HG03097 (cell line): ENCODE data around the gene ERC1.
"Not testable (repeated sequence)": the region's sequence is repeated elsewhere in the genome, so short reads cannot be mapped to it uniquely, and the experiment has no call there.

Source experiments
- ATAC-seq: cut with Tn5 transposase; IDR thresholded peaks from one replicate; pipeline ENCODE4 v1.9.1; 2021; ENCODE audit not compliant: unreplicated experiment, low FRiP score

ERC1 gene

DNA sequence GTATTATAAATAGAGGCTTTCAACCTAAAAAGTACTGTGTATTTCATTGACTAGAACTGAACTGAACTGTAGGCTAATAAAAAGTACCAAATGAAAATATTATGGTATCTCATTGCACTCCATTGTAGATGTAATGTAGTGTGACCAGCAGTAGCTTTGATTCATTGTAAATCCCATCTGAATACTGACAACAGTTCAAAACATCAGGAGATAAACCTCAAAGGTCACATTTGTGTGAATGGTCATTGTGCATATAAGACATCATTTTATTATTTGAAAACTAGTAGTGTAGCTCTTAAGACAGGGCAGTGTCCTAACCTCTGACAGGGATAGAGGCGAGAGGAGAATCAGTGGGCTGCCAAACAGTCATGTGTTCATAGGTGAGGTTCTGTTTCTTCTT is 316.8 kb downstream of the ERC1 start:
- ATAC-seq: no peak

DNA sequence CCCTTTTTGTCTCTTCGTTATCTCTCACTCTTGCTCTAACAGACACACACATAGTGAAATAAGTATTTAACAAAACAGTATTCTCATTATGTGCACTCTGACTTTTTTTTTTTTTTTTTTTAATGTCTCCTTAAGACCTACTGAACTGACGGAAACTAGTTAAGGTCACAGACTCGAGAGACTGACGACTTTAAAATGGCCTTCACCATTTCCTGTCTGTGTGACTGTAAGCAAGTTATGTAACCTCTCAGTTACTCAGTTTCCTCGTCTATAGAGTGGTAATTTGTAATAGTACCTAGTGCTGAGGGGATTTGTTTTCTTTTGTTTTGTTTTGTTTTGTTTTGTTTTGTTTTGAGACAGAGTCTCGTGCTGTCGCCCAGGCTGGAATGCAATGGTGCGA is 318.6 kb downstream of the ERC1 start:
- no peak for ATAC-seq

DNA sequence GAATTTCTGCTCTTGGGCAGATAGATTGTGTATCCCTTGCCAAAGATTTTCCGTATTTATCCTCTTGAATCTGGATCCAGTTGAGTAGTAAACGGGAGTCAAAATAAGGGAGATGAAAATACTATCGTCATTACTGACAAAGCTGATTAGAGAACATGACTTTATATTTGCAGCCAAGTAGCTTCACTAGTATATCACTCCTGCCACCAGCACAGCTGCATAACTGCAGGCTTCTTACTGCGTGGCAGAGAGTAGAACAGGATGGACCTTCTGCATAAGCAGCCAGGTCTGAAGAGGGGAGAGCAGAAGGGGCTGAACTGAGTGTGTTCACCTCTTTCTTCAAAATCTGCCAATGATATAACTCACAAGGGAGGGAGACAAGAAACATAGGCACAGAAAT is 319.6 kb downstream of the ERC1 start:
- no peak for ATAC-seq

DNA sequence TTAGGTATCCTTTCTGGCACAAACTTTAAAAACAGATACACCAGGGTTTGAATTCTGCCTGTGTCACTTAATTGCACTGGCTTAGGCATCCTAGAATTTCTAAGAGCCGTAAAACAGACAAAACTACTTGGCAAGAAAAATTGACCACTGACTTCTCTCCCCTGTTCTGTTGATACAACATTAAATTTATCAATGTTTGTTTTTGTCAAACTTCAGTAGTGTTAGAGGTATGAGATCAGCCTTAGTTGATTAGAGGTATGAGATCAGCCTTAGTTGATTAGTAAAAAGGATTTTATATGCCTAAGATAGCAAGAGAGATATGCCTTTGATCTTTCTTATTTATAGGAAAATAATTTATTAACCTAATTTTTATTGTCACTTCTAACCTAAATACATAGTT is 320.1 kb downstream of the ERC1 start:
- no peak for ATAC-seq

DNA sequence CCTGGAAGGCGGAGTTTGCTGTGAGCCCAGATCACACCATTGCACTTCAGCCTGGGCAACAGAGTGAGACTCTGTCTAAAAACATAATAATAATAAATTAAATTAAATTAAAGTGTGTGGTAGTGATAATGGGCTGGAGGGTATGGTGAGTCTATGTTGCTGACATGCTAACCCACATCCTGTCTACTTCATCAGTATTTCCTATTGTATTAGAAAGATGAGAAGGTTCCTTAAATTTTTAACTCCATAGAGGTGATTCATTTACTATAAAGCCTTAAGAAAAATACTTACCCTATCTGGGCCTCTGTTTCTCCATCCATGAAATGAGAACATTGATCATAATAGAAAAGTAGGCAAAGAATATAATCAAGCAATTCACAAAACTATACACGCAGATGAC is 322.9 kb downstream of the ERC1 start:
- no peak for ATAC-seq

DNA sequence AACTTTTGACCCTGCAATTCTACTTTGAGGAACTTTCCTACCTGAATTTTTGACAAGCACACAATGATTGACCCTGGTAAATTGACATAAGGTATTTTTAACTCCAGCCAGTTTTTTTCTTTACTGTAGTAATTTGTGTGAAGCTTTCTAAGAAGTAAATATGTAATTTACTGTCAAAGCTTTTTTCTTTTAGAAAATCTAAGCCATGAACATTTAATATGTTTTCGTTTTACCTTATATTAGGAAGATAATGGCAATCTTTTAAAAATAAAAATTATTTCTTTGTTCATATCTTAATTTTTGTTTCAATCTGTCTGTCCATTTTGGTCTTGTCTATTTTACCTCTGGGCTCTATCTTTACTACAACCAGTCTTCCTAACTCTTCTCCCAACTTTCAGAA is 323.5 kb downstream of the ERC1 start:
- ATAC-seq: no peak

DNA sequence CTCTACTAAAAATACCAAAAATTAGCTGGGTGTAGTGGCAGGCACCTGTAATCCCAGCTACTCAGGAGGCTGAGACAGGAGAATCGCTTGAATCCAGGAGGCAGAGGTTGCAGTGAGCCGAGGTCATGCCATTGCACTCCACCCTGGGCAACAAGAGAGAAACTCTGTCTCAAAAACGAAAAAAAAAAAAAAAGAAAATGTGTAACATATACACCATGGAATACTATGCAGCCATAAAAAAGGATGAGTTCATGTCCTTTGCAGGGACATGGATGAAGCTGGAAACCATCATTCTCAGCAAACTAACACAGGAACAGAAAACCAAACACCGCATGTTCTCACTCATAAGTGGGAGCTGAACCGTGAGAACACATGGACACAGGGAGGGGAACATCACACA is 326.0 kb downstream of the ERC1 start:
- ATAC-seq: not testable (repeated sequence)

DNA sequence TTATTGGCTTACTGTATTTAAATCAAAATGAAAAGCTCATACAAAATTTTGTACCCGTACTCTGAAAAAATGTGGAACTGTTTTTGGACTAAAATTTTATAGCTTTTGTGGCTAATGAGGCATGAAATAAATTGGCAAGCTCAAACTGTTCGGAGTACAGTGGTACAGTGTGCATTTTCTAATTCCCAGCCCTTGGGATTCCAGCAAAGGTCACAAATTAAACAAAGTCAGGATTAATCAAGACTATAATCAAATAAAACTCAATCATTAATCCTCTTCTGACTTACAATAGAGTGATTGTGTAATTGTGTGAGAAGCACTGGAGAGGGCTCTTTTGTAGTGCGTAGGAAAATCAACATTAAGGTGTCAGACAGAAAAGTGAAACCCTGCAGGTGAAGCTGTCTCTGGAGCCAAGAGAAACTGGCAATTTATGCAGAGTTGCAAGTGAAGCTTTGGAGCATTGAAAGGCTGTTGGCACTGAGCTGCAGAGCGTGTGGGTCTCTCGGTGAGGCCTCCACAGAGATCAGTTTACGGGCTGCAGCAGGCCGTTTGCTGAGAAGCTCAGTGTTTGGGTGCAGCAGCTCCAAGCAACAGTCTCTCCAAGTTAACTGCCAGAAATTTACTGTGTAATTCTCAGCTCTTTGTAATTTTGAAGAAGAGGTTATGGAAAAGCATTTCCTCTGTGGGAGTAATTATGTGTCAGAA is 327.5 kb downstream of the ERC1 start:
- ATAC-seq: no peak

DNA sequence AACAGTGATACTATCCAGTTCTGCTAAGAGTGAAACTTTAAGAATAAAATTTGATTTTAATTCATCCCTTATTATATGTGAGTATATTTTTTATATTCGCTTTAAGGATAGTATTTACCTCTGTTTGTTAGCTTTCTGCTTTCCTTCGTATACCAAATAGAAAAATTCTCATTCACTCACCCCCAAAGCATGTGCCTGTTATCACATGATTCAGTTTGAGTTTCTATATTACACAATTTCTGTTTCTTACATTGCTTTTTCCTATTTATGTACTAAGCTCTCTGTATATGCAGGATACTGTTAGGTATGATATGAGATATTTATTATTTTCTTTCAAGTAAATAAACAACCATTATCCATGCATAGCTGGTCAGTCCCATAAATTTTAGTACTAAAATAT is 328.2 kb downstream of the ERC1 start:
- no peak for ATAC-seq

DNA sequence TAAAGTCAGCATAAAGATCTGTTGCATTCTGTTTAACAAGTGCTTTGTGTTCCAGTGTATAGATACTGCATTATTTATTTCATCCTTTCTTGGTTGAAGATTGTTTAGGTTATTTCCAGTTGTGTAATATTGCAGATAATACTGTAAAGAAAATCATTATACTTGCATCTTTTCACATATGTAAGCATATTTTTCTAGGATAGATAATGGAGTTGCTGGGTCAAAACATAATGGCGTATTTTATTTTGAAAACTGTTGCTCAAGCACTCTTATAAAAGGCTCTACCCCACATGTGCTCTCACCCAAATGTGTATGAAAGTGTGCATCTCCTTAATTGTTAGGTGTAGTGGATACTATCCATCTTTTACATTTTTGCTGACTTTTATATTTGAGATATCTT is 329.0 kb downstream of the ERC1 start:
- ATAC-seq: no peak

DNA sequence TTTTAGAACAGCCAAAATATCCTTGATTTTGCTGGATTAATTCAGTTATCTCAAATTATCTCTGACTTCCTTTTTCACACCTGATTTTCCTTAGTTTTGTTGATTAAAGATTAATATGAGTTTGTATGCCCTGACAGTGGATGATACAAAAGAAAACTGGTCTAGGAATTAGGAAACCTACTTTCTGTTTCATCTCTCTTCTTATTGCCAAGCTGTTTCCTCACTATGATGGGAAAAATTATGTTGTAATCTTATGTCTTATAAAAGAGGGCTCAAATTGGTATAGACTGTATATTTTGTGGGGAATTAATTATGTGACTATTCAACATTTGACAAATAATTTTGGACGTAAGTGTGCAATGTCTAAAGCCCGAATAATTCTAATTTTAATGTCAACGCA is 331.8 kb downstream of the ERC1 start:
- no peak for ATAC-seq

DNA sequence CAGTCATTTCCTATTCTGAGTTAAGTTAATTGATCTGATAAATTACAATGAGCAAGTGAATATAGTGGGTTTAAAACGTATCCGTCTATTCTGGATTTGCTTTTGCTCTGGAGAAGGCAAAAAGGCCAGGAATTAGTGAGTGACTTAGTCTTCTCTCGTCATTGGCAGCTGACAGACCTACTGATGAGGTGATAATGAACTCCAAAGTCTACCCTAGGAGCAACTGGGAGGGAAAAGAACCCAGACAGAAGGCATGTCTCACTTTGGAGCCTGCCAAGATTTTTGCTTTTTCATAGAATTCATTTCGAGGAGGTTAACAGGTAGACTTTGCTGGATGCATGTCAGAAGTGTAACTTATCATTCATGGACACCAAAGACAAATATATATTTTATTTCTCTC is 333.1 kb downstream of the ERC1 start:
- no peak for ATAC-seq

DNA sequence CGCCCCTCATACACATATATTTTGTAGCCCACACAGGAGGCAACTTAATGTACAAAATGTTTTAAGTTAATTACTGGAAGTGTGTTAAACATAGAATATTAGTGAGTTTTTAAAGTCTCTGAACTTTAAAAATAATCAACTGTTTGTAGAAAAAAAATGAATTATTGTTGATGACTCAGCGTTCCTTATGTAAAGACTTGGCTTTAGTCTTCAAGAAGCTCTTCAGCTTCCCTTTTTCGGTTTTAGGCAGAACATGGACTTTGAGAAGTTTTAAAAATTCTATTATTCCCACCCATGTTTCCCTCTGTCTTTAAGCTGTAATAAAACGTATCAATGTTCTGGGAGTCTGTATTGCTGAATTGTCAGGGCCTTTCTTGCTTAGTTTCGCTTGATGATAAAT is 333.9 kb downstream of the ERC1 start:
- no peak for ATAC-seq

DNA sequence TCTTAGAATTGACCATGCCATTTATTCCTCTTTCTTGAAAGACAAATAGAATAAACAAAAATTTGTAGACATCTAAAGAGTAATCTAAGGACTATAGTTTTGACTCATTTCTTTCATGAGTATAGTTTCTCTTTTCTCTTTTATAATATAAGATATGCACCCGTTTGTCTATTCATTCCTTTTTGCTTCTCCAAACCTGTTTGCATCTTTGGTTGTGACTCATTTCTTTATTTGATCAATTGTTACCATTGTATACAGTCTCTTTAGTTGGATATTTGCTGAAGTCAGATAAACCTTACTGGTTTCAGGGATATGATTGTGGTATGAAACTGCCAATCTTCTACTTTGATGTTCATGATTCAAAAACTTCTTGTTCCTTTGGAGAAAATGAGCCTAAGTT is 334.6 kb downstream of the ERC1 start:
- ATAC-seq: no peak

DNA sequence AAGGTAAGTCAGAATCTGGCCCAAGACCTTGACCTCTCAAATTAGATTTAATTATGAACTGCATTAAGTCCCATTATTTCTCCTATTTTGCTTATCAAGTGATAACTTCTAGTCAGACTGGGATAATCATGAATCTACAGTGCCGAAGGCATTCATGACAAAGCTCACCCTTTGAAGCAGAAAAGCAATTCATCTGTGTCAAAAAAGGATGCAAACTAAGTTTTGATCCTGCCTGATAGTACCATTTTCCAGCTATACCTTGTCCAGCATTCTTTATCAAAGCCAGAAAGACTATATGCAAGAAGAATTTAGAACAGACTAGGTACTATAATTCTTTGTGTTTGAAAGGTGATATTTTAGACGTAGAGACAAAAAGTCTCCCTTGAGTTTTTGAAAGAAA is 335.2 kb downstream of the ERC1 start:
- no peak for ATAC-seq

DNA sequence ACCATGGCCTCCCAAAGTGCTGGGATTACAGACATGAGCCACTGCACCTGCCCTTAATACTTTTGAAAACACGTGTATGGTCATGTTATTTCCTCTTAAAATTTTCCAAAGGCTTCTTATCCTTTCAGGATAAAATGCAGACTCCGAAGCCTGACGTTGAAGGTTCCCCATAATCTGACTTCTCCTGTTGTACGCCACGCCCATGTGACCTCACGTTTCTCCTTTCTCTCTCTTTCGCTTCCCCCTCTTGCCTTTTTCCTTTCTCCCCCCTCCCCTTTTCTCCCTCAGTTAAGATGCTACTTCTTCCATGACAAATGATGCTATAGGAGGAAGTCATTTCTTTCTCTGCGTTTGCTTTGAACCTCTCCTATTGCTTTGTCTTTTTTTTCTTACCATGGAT is 337.4 kb downstream of the ERC1 start:
- ATAC-seq: no peak

DNA sequence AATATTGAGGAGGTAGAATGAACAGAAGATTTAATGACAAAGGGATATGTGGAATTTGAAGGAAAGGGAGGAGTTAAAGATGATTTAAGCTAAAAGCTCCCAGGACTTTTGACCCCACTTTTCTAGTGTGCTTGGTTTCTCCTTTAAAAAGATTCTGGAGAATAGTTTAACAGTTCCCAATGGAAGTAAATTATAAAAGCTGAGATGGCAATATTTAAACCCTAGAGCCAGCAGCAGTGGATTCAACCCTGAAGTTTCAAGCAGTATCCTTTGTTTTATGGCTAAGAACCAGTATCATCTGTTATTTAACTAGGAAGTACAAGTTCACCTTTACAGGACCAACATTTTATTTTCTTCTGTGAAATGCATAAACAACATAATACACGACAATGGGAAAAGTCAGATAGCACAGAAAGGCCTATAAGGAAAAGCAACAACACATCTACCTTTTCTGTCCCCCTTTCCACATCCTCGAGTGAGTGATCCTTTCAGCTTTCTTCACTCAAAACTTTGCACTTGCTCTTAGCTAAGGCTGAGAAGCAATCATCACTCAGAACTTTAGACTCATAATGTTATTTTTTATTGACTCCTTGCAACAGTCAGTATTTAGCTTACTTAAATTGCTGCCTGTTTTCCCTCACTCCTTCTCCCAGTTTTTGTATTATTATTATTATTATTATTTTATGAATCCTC is 338.9 kb downstream of the ERC1 start:
- ATAC-seq: no peak

DNA sequence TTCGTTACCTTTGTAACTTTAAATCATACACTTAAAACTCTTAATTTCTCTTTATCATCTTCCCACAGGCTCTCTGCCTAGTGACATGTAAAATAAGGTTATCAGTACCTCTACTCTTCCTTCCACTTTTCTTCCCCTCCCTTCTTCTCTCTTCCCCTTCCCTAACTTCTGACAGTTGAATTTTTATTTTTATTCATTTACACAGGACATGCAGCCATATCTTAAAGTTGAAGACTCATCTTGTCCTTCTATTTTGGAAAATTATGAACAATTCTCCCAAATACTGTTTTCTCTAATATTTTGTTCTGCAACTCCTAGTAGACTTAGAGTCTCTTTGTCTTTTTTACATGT is 339.4 kb downstream of the ERC1 start:
- no peak for ATAC-seq

DNA sequence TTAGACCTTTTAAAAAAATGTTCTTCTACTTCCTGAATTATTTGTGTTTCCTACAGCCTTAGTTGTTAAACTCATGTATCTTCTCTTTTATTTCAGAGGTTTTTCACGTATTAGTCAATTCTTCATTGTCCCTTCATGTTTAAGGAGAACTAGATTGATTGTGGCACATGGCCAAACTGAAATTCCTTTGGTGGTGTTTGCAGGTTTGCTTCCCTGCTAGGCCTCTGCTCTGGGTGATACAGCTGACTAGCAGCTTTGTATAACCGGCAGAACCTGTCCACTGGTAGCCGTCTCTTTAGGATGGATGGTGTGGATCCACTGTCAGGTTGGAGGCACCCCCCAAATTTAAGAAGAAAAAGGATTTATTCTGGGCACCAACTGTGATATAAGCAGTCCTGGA is 341.3 kb downstream of the ERC1 start:
- ATAC-seq: no peak

DNA sequence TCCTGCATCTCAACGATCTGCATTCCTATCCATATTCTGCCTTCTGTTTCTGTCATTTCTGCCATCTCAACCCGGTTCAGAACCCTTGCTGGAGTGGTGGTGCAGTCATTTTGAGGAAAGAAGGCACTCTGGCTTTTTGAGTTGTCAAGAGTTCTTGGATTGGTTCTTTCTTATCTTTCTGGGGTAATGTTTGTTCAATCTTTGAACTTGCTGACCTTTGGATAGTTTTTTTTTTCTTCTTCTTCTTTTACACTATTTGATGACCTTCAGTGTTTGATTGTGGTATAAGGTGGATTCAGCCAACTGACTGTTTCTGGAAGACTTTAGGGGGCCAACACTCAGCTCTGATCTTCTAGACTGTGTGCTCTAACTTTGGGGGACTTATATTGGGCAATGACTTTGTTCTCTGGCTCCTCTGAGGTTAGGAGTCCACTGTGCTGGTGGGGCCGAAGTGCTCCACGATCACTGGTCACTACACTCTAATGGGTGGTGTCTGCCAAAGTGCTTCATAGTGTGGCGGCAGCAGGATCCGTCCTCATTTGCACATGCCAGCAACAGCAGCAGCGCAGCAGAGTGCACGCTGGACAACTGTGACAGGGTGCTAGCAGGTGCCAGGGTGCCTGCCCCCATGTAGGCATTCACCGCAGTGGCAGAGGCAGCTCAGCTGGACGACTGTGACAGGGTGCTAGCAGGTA is 347.6 kb downstream of the ERC1 start:
- ATAC-seq: no peak

DNA sequence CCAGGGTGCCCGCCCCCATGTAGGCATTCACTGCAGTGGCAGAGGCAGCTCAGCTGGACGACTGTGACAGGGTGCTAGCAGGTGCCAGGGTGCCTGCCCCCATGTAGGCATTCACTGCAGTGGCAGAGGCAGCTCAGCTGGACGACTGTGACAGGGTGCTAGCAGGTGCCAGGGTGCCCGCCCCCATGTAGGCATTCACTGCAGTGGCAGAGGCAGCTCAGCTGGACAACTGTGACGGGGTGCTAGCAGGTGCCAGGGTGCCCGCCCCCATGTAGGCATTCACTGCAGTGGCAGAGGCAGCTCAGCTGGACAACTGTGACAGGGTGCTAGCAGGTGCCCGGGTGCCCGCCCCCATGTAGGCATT is 348.1 kb downstream of the ERC1 start:
- ATAC-seq: not testable (repeated sequence)

DNA sequence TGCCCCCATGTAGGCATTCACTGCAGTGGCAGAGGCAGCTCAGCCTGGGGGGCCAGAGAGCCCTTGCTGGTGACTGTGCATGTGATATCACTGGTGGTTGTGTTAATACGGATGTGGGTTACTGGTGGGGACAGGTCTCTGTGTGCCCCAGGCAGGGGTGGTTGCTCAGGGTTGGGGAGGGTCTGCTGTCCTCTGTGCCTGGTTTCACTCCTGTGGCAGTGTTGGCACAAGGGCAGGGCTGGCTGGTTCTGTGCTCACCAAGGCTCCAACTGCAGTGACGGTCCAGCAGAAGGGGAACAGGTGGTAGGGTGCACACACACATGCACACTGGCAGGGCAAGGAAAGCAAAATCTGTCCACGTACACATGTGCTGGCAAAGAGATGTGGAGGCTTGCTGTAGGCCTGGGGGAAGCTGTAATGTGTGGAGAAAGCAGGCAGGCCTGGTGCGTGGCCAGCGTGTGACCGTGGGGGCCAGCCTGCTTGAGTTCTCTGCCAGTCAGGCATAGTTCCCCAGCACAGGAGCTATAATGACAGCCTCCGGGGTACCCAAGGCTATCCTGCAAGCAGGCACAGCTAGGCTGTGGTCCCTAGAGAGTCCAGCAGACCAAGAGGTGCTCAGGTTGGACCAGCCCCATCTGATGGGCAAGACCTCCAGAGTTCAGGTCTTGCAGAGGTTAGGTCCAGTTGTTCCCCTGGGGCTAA is 348.7 kb downstream of the ERC1 start:
- no peak for ATAC-seq
